Measurements from ENCODE around the gene CD7. TPM values are rescaled to one million over a fixed set of nuclear protein-coding genes. Genes with fewer than 3 reads are reported as not detected.

CD7 gene
- total RNA-seq, 1 experiment from 2014 or later = 0.74 TPM

DNA sequence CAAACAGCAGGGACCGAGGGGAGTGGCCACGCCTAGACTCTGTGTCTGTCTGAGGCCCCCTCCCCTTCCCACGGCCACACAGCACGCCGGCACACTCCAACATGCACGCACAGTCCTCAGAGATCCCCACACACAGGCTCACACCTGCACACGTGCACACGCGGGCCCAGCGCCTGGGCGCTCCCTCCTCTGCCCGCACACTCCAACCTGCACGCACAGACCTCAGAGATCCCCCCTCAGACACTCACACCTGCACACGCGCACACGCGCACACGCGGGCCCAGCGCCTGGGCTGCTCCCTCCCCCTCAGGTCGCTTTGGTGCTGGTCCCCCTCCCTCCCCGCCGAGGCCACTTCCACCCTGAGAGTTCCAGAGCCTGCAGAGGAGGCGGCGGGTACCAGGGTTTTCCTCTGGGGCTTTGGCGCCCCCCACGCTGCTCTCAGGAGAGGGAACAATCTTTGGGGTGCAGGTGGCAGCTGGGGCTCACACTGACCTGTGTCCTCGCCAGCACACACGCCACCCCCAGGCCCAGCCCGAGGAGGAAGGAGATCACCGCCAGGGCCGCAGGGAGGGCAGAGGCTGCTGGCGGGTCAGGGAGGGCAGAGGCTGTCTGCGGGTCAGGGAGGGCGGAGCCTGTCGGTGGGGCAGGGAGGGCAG lies 1.6 kb downstream of the CD7 start:
- Mint-ChIP-seq H3K9me3 (no peaks in the 10 kb centered on the region), H3K36me3 (no peaks in the 10 kb centered on the region), H3K27ac (no peak overlapping the region), H3K4me1 (peaks cover 5% of the 10 kb centered on the region), H3K4me3 (peak overlapping the region; percentile 60), H3K27me3 (ENCODE audit: low read depth) (0 out of 2 replicates have a peak, but pooled peaks cover 5% of the 10 kb centered on the region)
- no peak for TF ChIP-seq TCF7 (CRISPR knock-in tag; IDR thresholded peaks at IDR 0.05; ENCODE audit: low read depth)
- no peak for TF ChIP-seq MXD4 (CRISPR knock-in tag; IDR thresholded peaks at IDR 0.05; ENCODE audit: borderline replicate concordance)
- no peak for TF ChIP-seq GRHL2 (CRISPR knock-in tag; IDR thresholded peaks at IDR 0.05; ENCODE audit: insufficient replicate concordance, severe bottlenecking)
- TF ChIP-seq NR3C1 (CRISPR knock-in tag; conservative IDR thresholded peaks at IDR 0.05; ENCODE audit: low read depth) = no peak
- ATAC-seq = peak; percentile 62
- ChIA-PET CTCF (interaction anchor here (1.0 to 2.2 kb wide), 2 partner anchors 18 to 79 kb away, joined by 6 to 9 read pairs; partner anchors contain the start of gene SECTM1), POLR2A (interaction anchor here (0.5 kb wide), 1 partner anchor 101 kb away, joined by 3 read pairs; no protein-coding TSS in a partner anchor)
- no peak for DNase-seq (ENCODE audit: low spot score)

- Mint-ChIP-seq H3K4me3 (no peak overlapping the region), H3K27ac (no peak overlapping the region), H3K9me3 (no peaks in the 10 kb centered on the region), H3K27me3 (ENCODE audit: low read depth) (0 out of 2 replicates have a peak, but pooled peaks cover 5% of the 10 kb centered on the region), H3K36me3 (no peaks in the 10 kb centered on the region), H3K4me1 (peaks cover 5% of the 10 kb centered on the region)
- TF ChIP-seq ZNF317 (CRISPR knock-in tag; IDR thresholded peaks at IDR 0.05; ENCODE audit: borderline replicate concordance, low read depth) (no peak), JUN (CRISPR knock-in tag; IDR thresholded peaks at IDR 0.05) (no peak), MYBL2 (CRISPR knock-in tag; IDR thresholded peaks at IDR 0.05) (no peak), GABPB1 (CRISPR knock-in tag; IDR thresholded peaks at IDR 0.05) (no peak)
- TF ChIP-seq, protein P1, sequence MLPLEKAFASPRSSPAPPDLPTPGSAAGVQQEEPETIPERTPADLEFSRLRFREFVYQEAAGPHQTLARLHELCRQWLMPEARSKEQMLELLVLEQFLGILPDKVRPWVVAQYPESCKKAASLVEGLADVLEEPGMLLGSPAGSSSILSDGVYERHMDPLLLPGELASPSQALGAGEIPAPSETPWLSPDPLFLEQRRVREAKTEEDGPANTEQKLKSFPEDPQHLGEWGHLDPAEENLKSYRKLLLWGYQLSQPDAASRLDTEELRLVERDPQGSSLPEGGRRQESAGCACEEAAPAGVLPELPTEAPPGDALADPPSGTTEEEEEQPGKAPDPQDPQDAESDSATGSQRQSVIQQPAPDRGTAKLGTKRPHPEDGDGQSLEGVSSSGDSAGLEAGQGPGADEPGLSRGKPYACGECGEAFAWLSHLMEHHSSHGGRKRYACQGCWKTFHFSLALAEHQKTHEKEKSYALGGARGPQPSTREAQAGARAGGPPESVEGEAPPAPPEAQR (CRISPR knock-in tag; IDR thresholded peaks at IDR 0.05) = no peak
- no peak for DNase-seq (ENCODE audit: low spot score)
- ChIA-PET POLR2A (no interaction called here), CTCF (no interaction called here)
- no peak for ATAC-seq
Measured at GRCh38 chr17:82314727-82315605, 2.4 kb downstream of the CD7 start.

- DNase-seq (ENCODE audit: low spot score) (no peak), ATAC-seq (no peak)
- no peaks in the 10 kb centered on the region for H3K9me3 Mint-ChIP-seq
- H3K36me3 Mint-ChIP-seq = no peaks in the 10 kb centered on the region
- no peak overlapping the region for H3K4me3 Mint-ChIP-seq
- ChIA-PET POLR2A (no interaction called here), CTCF (interaction anchor here (0.7 kb wide), 1 partner anchor 13 kb away, joined by 3 read pairs; no protein-coding TSS in a partner anchor)
- peaks cover 5% of the 10 kb centered on the region for H3K4me1 Mint-ChIP-seq
- 0 out of 2 replicates have a peak, but pooled peaks cover 5% of the 10 kb centered on the region for H3K27me3 Mint-ChIP-seq (ENCODE audit: low read depth)
- H3K27ac Mint-ChIP-seq = no peak overlapping the region
- TF ChIP-seq ETV6 (CRISPR knock-in tag; IDR thresholded peaks at IDR 0.05) = no peak
- no peak for TF ChIP-seq ZNF425 (CRISPR knock-in tag; conservative IDR thresholded peaks at IDR 0.05)
- TF ChIP-seq, protein P2, sequence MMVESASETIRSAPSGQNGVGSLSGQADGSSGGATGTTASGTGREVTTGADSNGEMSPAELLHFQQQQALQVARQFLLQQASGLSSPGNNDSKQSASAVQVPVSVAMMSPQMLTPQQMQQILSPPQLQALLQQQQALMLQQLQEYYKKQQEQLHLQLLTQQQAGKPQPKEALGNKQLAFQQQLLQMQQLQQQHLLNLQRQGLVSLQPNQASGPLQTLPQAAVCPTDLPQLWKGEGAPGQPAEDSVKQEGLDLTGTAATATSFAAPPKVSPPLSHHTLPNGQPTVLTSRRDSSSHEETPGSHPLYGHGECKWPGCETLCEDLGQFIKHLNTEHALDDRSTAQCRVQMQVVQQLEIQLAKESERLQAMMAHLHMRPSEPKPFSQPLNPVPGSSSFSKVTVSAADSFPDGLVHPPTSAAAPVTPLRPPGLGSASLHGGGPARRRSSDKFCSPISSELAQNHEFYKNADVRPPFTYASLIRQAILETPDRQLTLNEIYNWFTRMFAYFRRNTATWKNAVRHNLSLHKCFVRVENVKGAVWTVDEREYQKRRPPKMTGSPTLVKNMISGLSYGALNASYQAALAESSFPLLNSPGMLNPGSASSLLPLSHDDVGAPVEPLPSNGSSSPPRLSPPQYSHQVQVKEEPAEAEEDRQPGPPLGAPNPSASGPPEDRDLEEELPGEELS (CRISPR knock-in tag; IDR thresholded peaks at IDR 0.05) = no peak
- no peak for TF ChIP-seq ZNF263 (CRISPR knock-in tag; IDR thresholded peaks at IDR 0.05; ENCODE audit: low read depth)
- no peak for TF ChIP-seq ESRRA (CRISPR knock-in tag; IDR thresholded peaks at IDR 0.05; ENCODE audit: borderline replicate concordance)
- TF ChIP-seq, protein P3, sequence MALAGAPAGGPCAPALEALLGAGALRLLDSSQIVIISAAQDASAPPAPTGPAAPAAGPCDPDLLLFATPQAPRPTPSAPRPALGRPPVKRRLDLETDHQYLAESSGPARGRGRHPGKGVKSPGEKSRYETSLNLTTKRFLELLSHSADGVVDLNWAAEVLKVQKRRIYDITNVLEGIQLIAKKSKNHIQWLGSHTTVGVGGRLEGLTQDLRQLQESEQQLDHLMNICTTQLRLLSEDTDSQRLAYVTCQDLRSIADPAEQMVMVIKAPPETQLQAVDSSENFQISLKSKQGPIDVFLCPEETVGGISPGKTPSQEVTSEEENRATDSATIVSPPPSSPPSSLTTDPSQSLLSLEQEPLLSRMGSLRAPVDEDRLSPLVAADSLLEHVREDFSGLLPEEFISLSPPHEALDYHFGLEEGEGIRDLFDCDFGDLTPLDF (CRISPR knock-in tag; IDR thresholded peaks at IDR 0.05) = no peak
- TF ChIP-seq, protein P4, sequence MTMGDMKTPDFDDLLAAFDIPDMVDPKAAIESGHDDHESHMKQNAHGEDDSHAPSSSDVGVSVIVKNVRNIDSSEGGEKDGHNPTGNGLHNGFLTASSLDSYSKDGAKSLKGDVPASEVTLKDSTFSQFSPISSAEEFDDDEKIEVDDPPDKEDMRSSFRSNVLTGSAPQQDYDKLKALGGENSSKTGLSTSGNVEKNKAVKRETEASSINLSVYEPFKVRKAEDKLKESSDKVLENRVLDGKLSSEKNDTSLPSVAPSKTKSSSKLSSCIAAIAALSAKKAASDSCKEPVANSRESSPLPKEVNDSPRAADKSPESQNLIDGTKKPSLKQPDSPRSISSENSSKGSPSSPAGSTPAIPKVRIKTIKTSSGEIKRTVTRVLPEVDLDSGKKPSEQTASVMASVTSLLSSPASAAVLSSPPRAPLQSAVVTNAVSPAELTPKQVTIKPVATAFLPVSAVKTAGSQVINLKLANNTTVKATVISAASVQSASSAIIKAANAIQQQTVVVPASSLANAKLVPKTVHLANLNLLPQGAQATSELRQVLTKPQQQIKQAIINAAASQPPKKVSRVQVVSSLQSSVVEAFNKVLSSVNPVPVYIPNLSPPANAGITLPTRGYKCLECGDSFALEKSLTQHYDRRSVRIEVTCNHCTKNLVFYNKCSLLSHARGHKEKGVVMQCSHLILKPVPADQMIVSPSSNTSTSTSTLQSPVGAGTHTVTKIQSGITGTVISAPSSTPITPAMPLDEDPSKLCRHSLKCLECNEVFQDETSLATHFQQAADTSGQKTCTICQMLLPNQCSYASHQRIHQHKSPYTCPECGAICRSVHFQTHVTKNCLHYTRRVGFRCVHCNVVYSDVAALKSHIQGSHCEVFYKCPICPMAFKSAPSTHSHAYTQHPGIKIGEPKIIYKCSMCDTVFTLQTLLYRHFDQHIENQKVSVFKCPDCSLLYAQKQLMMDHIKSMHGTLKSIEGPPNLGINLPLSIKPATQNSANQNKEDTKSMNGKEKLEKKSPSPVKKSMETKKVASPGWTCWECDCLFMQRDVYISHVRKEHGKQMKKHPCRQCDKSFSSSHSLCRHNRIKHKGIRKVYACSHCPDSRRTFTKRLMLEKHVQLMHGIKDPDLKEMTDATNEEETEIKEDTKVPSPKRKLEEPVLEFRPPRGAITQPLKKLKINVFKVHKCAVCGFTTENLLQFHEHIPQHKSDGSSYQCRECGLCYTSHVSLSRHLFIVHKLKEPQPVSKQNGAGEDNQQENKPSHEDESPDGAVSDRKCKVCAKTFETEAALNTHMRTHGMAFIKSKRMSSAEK (CRISPR knock-in tag; IDR thresholded peaks at IDR 0.05; ENCODE audit: borderline replicate concordance) = no peak
Measured at GRCh38 chr17:82314012-82314726, 3.2 kb downstream of the CD7 start.

Data from WTC11 (cell line).